ENCODE measurements around the gene GALNT17.
"Not testable (repeated sequence)": the region's sequence is repeated elsewhere in the genome, so short reads cannot be mapped to it uniquely, and the experiment has no call there.

Gene GALNT17

GRCh38 chr7:71584256-71584655, 452.3 kb downstream of the GALNT17 start:
- no peak for DNase-seq

DNA sequence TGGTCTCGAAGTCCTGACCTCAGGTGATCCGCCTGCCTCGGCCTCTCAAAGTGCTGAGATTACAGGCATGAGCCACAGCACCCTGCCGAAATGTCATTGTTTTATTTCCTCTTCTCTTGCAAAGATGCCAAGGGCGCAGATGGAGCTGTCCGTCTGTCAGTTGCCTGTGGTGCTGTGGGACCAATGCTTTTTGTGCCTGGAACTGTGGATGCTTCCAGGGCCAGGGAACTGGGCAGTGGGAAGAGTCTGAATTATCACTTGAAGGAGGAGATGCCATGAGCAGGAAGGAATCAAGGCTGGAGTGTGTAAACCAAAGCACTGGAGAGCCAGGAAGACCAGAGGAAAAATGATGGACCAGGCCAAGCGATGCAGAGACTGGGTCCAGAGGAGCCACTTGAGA, 459.9 kb downstream of the GALNT17 start:
- no peak for DNase-seq

GRCh38 chr7:71592388-71592787, 460.4 kb downstream of the GALNT17 start:
- not testable (repeated sequence) for DNase-seq

GRCh38 chr7:71594736-71595135, 462.8 kb downstream of the GALNT17 start:
- no peak for DNase-seq

DNA sequence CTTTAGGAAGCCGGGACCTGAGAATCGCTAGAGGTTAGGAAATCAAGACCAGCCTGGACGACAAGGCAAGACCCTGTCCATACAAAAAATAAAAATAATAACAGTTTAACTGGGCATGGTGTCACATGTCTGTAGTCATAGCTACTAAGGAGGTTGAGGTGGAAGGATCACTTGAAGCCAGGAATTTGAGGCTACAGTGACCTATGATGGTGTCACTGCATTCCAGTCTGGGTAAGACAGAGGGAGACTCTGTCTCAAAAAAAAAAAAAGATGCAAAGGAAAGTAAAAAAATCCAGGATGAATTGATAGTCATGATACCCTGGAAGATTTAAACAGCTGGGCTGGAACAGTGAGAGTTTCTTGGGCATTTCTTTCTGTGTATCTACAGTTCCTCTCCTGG, 463.2 kb downstream of the GALNT17 start:
- DNase-seq: no peak

DNA sequence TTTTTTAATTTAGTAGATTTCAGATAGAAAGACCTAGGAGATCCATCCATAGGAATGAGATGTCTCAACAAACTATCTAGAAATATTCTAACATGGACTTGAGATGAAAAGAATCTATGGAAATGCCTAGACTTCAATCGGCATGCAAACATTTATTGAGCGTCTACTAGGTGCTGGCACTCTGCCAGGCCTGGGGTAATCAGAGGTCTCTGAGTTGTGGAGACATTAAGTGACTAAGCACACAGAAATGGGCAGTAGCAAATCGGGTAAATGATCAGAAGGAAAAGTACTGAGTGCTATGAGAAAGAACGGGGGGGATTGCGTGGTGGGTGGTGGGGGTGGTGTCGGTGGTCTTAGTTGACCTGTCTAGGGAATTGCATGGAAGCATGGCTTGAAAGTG, 466.6 kb downstream of the GALNT17 start:
- no peak for DNase-seq

DNA sequence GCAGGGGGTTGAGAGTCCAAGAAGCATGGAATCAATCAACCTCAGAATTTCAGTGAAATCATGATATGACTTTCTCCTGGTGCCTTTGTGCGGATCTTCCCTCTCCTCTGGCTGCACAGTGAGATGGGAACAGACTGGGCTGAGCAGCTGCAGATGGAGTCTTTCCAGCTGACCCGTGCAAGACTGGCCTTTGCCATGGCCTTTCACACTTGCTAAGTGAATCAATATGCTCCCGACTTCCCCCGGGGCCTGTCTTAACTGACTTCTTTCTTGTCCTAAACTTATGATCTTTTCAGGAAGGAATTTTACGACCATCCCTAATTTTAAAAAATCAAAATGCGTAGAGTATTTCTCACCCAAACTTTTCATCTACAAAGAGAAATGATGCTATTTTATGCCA, 469.9 kb downstream of the GALNT17 start:
- DNase-seq: no peak

GRCh38 chr7:71604818-71605414, 473.0 kb downstream of the GALNT17 start:
- no peak for DNase-seq

GRCh38 chr7:71611986-71612385, 480.0 kb downstream of the GALNT17 start:
- DNase-seq: no peak

DNA sequence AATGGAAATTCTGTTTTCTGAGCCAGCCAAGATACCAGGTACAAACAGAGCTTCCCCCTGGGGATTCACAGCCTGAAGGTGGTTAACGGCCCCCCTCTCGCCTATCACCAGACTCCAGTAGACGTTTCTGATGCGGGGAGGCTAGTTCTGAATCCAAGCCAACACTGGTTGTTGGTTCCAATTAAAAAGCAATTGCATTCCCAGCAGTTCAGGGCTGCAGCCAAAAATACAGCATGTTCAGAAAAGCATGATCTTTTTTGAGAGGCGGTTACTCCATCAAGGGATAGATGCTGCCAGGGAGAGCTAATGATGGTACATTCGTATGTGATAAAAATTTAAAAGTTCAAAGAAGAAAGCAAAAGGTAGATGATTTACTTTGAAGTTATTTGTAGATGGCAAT, 481.0 kb downstream of the GALNT17 start:
- no peak for DNase-seq

GRCh38 chr7:71613313-71613712, 481.4 kb downstream of the GALNT17 start:
- no peak for DNase-seq

DNA sequence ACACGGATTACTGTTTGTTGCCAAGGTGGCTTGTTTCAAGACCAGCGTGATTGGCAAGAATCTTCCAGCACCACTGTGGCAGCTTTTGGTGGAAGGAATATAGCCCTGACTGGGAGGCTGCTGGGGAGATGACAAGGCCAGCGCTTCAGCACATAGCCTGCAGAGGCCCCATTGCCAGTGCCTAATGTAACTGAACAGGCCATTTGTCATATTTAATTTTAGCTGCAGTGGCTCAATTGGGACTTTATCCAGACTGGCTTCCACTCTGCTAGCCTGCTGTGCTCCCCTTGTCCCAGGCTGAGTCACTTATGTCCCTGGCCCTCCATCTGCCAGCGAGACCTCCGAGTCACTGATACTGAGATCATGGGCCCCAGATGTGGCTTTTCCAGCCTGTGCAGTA, 483.1 kb downstream of the GALNT17 start:
- DNase-seq: no peak

DNA sequence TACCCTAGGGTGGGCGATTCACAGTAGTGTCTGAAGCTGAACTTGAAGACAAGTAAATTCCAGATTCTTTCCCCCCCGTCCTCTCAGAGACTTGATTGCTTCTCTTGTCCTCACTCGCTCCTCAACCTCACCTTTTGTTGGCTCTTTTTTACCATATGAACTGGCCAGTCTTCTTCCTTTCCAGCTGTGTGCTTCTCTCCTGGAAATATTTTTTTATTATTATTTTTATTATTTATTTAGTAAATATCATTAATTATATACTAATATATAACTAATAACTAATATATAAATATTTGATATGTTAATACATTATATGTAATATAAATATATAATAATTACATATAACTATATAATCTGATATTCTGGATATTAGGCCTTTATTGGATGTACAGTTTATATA, 484.3 kb downstream of the GALNT17 start:
- no peak for DNase-seq

GRCh38 chr7:71618278-71618677, 486.3 kb downstream of the GALNT17 start:
- DNase-seq: no peak

DNA sequence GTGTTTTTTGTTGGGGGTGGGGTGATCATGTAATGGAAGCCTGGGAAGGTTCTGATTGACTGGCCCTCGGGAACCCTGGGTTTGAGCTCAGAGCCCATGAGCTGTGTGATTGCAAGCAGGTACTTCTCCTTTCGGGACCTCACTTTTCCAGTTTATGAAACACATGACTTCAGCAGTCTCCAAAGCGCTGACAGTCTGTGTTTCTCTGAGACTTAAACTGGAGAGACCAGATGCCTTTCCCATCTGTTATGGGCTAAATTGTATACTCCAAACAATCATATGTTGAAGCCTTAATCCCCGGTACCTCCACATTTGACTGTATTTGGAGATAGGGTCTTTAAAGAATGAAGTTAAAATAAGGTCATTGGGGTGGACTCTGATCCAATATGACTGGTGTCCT, 493.6 kb downstream of the GALNT17 start:
- no peak for DNase-seq

GRCh38 chr7:71626206-71626605, 494.3 kb downstream of the GALNT17 start:
- no peak for DNase-seq

- no peak for DNase-seq
These were observed 495.7 kb downstream of the GALNT17 start for GRCh38 chr7:71627651-71628050.

- no peak for DNase-seq
These were observed 498.6 kb downstream of the GALNT17 start for GRCh38 chr7:71630516-71630915.

- no peak for DNase-seq
These were observed 501.6 kb downstream of the GALNT17 start for GRCh38 chr7:71633551-71634008.

- not testable (repeated sequence) for DNase-seq
These were observed 503.9 kb downstream of the GALNT17 start for GRCh38 chr7:71635849-71636248.

DNA sequence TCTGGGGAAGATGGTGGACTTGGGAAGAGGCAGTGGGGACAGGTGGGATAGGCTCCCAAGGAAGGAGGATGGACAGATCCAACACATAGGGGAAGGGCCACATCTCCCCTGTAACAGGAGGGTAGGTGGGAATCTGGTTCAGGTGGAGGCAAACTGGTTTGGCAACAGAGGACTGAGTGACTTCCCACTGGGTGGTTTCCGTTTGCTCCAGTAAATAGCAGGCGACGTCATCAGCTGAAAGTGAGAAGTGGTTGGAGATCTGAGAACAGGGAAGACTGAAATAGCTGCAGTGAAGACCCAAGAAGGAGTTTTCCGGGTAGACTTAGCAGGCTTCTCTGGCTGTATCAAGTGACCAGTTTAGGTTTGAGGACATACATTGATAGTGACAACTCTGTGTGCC, 504.4 kb downstream of the GALNT17 start:
- DNase-seq: no peak

- no peak for DNase-seq
These were observed 505.6 kb downstream of the GALNT17 start for GRCh38 chr7:71637578-71637977.

- DNase-seq: no peak
These were observed 506.2 kb downstream of the GALNT17 start for GRCh38 chr7:71638108-71638507.

DNA sequence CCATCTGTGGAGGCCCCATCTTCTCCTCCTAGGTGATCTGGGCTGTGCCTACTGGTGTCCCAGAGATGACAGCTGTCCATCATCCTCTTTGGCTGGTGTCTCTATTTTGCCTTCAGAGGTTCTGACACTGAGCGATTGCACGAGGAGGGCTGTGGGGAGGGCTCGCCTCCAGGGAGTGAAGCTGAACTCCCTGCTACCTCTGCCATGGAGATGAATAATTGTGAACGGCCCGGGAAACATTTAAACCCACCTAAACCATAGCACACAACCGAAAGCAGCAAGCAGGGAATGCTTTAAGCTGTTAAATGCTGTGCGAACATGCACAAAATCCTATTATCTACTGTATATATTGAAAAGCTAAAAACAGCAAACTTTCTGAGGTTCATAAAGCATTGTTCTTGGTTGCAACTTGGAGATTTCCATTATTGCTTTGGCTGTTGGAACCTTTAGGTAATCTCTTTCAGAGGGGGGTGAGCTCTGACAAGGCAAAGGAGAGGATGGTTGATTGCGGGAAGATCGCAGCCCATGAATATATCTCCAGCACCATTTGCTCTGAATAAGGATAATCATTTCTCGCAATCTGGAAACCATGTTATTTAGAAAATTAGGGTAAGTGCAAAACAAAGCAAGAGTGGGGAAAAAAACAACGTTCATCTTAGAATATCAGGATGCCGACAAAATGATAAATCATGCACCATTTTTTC, 507.6 kb downstream of the GALNT17 start:
- DNase-seq: no peak

- not testable (repeated sequence) for DNase-seq
These were observed 511.1 kb downstream of the GALNT17 start for GRCh38 chr7:71643031-71643430.
